Islet precursor cell (in vitro differentiated cells): ENCODE results near the gene RTP5.

Experiments used
- DNase-seq: peaks from one replicate; pipeline ENCODE4 v3.0.0-alpha.2; 2018

The RTP5 gene

GRCh38 chr2:241858206-241859016, 11.1 kb upstream of the RTP5 start, which contains the start of gene PDCD1:
PDCD1 (minus strand) TSS chr2:241858894; CDS start chr2:241858838, 56 bp downstream.
- DNase-seq: no peak

DNA sequence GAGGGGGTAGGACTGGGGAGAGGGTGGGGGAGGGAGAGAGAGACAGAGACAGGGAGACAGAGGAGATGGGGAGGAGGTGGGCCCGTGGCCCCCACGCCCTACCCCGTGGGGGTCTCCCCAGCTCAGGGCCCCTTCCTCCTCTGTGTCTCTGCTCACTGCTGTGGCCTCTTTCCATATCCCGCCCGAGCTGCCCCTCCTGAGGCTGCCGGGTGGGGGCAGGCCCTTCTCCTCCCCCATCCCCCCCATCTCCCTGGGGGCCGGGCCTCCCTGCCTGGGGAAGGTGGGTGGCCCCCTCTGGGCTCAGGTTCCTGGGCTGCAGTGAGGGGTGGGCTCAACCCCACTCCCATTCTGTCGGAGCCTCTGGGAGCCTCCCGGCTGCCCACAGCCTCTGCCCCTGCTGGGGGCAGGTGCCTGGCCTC, 10.5 kb upstream of the RTP5 start:
- DNase-seq: no peak

GRCh38 chr2:241859436-241860183, 9.9 kb upstream of the RTP5 start:
- no peak for DNase-seq

DNA sequence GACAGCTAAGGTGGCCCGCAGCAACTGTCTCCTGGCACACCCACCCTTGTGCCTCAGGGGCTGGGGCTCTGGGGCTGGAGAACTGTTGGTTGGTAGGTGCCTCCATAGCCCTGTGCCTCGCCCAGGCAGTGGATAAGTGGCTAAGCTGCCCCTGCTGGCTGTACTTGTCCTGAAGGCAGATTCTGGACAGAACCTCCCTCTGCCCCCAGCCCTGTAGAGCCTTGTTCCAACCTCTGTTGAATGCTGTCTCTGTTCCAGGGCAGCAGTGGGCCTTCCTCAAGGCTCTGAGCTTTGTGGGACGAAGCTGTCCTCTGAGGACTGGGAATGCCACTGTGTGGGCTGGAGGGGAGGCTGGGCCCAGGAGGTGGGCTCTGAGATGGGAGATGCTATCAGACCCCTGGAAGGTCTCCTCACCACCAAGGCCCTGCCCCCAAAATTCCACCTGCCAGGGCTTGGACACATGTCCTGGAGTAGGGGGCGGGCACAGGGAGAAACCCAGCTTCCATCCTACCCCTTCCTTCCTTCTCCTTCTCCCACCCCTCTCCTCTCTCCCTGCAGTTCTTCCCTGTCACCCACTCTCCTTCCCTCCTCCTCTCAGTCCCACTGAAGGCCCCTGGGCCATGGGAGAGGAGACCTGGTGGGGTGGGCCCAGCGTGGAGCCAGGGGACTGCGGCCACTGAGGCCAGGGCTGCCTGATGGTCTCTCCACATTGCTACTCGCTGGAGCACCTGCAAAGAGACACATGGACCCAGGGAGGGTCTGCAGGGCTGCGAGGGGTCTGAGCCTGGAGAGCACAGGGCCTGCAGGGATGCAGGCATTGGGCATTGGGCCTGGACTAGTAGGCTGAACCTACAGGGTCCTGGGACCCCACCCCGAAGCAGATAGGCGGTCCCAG, 9.1 kb upstream of the RTP5 start:
- no peak for DNase-seq

DNA sequence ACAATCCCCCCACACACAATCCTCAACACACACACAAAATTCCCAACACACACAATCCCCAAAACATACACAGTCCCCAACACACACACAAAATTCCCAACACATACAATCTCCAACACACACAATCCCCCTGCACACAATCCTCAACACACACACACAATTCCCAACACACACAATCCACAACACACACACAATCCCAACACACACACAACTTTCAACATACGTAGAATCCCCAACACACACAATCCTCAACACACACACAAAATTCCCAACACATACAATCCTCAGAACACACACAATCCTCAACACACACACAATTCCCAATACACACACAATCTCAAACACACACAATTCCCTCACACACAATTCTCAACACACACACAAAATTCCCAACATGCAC, 8.3 kb upstream of the RTP5 start:
- no peak for DNase-seq

DNA sequence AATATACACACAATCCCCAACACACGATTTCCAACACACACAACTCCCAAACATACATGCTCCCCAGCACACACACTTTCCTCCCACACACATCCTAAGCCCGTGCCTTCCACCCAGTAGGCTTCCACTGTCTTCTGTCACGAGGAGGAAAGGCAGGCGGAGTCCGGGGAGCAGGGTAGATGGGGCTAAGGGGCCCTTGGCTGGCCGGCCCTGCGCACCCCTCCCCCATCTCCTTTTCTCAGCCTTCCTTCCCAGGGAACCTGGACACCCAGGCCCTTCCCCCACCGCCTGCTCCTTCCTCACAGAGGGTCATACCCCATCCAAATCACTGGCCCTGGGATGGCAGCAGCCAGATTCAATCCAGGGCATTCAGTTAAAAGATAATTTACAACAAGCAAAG, 7.4 kb upstream of the RTP5 start:
- DNase-seq: no peak

- DNase-seq: no peak
Observed at GRCh38 chr2:241862775-241863535, 6.6 kb upstream of the RTP5 start.

- DNase-seq: no peak
Observed at GRCh38 chr2:241863536-241863954, 6.0 kb upstream of the RTP5 start.

- no peak for DNase-seq
Observed at GRCh38 chr2:241864168-241864849, 5.2 kb upstream of the RTP5 start.

- no peak for DNase-seq
Observed at GRCh38 chr2:241864850-241865213, 4.7 kb upstream of the RTP5 start.

- DNase-seq: no peak
Observed at GRCh38 chr2:241865416-241865956, 4.0 kb upstream of the RTP5 start.

DNA sequence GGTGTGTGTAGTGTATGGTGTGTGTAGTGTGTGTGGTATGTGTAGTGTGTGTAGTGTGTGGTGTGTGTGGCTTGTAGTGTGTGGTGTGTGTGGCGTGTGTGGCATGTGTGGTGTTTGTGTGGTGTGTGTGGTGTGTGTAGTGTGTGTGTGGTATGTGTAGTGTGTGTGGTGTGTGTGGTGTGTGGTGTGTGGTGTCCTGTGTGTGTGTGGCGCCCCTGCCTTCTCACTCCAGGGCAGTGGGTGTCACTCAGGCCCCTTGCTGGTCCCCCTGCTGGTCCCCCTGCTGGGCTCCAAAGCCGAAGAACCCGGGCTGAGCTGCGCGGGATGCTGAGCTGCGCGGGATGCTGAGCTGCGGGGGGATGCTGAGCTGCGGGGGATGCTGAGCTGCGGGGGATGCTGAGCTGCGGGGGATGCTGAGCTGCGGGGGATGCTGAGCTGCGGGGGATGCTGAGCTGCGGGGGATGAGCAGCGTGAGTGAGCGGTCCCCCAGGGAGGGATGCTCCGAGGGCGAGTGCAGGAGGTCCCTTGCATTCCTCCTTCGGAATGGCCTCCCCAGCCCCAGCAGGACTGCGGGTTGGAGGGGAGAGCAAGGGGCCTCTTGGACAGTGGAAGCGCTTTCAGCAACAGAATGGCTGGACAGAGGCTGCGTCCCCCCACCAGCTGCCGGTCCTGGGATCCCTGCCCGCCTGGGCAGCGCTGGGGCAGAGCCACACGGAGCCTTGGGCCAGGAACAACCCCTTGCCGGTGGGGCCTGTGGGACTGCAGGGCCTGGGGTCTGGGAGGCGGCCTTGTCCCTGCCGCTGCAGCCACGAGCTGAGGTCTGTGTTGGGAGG, 3.4 kb upstream of the RTP5 start:
- DNase-seq: no peak

- DNase-seq: no peak
Observed at GRCh38 chr2:241866790-241867645, 2.5 kb upstream of the RTP5 start.

DNA sequence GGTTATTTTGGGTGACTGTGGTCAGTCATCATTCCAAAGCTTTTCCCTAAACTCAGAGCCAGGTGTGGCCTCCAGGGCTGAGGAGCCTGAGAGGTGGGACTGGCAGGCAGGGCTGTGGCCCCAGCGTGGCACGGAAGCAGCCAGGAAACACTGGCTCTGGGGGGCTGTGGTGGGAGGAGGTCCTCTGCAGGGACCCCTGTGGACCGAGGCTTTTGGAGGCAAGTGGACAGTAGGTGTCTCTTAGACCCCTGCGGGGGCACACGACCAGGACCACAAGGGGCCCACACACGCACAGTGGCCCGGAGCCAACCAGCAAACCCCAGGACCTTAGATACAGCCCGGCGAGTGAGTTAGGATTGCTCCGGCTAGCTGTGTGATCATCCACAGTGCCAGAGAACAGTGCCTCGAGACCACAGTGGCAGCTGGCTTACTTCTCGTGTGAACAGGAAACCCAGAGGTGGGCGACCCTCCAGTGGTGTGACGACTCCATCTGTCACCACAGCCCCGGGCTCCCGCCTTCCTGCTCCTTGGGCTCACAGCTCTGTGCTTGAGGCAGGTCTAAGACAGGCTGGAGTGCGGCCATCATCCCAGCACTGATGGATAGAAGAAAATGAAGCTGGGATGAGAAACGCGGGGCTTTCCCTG, 1.6 kb upstream of the RTP5 start:
- DNase-seq: no peak

- DNase-seq: no peak
Observed at GRCh38 chr2:241868661-241869081, 858 bp upstream of the RTP5 start.

DNA sequence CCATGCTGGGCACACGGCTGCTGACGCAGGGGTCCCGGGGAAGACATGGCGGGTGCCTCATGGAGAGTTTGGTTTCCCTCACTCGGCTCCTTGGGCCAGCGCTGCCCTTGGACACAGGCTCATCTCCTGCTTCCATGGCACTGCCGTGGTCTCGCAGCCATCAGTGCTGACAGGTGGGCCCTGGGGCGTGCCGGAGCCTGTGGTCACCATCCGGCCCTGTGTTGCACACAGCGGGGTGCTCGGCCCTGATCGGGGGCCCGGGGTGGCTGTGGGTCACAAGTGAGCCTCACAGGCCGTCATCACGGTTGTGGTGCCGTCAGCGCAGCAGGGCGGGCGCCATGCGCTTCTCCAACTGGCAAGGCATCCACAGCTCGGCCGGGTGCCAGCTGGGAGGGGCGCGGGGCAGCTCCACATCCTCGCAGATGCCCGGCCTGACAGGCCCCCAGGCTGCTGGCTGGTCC, 582 bp downstream of the RTP5 start:
- no peak for DNase-seq

GRCh38 chr2:241870611-241871537, 1.3 kb downstream of the RTP5 start:
- no peak for DNase-seq
